ENCODE results near the gene EIF5A2. TPM values are rescaled to one million over a fixed set of nuclear protein-coding genes. Genes with fewer than 3 reads are reported as not detected.
A peak's percentile ranks its signal among the peaks of the same experiment; 100 is the strongest.

EIF5A2 gene
- total RNA-seq, result 6.0 and 8.8 TPM in 2 replicates
- long read RNA-seq, full-length matches to known transcripts, result 8 of 8 reads
- long read RNA-seq, partial matches to known transcripts, result 0 of 8 reads
- long read RNA-seq, other reads (novel, unspliced or antisense), result 0 of 8 reads

DNA sequence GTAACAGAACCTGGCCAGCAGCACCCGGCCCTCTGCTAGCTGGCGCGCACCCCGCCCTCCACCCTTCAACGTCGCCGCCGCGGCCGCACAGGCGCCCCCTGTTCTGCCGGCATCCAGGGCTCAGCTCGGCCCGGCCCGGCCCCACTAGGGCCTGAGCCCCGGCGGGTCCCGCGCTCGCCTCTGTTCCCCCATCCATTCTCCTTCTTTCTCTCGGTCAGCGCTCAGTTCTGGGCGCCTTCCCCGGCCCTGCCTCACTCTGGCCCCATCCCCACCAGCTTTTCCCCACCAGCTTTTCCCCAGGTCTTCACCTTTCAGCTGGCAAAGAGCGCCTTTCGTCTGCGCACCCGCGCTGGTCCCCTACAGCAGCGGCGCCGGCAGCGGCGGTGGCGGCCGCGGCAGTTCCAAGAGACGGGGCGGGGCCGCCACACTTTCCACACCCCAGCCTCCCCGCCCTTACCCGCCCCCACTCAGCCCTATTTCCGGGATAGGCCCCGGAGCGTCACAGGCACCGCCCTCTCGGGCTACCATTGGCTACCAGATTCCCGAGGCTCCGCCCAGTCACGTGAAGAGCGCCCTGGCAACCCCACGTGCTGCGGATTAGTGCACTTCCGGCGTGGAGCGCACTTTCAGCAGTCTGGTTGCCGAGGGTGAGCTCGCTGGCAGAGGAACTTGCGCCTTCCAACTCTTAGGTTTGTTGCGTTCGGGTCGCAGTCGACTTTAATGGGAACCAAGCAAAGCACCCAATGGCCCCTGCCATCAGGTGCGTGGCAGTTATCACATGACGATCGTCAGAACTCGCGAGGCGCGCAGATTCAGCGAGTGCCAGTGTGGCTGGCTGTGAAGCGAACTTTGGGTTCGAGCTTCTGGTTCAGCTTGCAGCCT lies at the start of gene EIF5A2:
Gene EIF5A2, minus strand, starts transcription at position 403 of the 882 bp plus-strand sequence. CDS start 831 bp downstream, outside the sequence.
- DNase-seq (ENCODE audit: low read depth, low spot score), result peak; percentile 79
- TF ChIP-seq, protein P1, sequence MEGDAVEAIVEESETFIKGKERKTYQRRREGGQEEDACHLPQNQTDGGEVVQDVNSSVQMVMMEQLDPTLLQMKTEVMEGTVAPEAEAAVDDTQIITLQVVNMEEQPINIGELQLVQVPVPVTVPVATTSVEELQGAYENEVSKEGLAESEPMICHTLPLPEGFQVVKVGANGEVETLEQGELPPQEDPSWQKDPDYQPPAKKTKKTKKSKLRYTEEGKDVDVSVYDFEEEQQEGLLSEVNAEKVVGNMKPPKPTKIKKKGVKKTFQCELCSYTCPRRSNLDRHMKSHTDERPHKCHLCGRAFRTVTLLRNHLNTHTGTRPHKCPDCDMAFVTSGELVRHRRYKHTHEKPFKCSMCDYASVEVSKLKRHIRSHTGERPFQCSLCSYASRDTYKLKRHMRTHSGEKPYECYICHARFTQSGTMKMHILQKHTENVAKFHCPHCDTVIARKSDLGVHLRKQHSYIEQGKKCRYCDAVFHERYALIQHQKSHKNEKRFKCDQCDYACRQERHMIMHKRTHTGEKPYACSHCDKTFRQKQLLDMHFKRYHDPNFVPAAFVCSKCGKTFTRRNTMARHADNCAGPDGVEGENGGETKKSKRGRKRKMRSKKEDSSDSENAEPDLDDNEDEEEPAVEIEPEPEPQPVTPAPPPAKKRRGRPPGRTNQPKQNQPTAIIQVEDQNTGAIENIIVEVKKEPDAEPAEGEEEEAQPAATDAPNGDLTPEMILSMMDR (conservative IDR thresholded peaks at IDR 0.05), result no peak
- H3K9me3 Mint-ChIP-seq, result peaks cover 15% of the 10 kb centered on the region
- H3K27me3 Mint-ChIP-seq (ENCODE audit: low read depth), result peaks cover 2% of the 10 kb centered on the region
- peak within 1 kb of the TSS; percentile 98 for H3K27ac Mint-ChIP-seq (ENCODE audit: unreplicated experiment)
- peaks cover 15% of the 10 kb centered on the region for H3K4me1 Mint-ChIP-seq
- H3K36me3 Mint-ChIP-seq (ENCODE audit: low read depth), result peaks cover 20% of the 10 kb centered on the region
- peak within 1 kb of the TSS; percentile 98 for H3K4me3 Mint-ChIP-seq

- Mint-ChIP-seq H3K27me3 (ENCODE audit: low read depth) (no peaks in the 10 kb centered on the region), H3K4me3 (no peak overlapping the region), H3K4me1 (peaks cover 1% of the 10 kb centered on the region), H3K36me3 (ENCODE audit: low read depth) (no peaks in the 10 kb centered on the region), H3K27ac (ENCODE audit: unreplicated experiment) (no peak overlapping the region), H3K9me3 (peaks cover 5% of the 10 kb centered on the region)
- no peak for DNase-seq (ENCODE audit: low read depth, low spot score)
- TF ChIP-seq, protein P1 (conservative IDR thresholded peaks at IDR 0.05), result no peak
Measured at GRCh38 chr3:170956647-170957046, 48.2 kb upstream of the EIF5A2 start.

- Mint-ChIP-seq H3K9me3 (peaks cover 5% of the 10 kb centered on the region), H3K27me3 (ENCODE audit: low read depth) (no peaks in the 10 kb centered on the region), H3K4me3 (no peak overlapping the region), H3K27ac (ENCODE audit: unreplicated experiment) (no peak overlapping the region), H3K36me3 (ENCODE audit: low read depth) (no peaks in the 10 kb centered on the region), H3K4me1 (no peaks in the 10 kb centered on the region)
- no peak for DNase-seq (ENCODE audit: low read depth, low spot score)
- TF ChIP-seq, protein P1 (conservative IDR thresholded peaks at IDR 0.05), result no peak
Measured at GRCh38 chr3:170953736-170954135, 45.3 kb upstream of the EIF5A2 start.

- DNase-seq (ENCODE audit: low read depth, low spot score), result no peak
- H3K27me3 Mint-ChIP-seq (ENCODE audit: low read depth), result no peaks in the 10 kb centered on the region
- peak overlapping the region; percentile 10 for H3K27ac Mint-ChIP-seq (ENCODE audit: unreplicated experiment)
- TF ChIP-seq, protein P1 (conservative IDR thresholded peaks at IDR 0.05), result no peak
- H3K36me3 Mint-ChIP-seq (ENCODE audit: low read depth), result no peaks in the 10 kb centered on the region
- H3K4me3 Mint-ChIP-seq, result no peak overlapping the region
- H3K9me3 Mint-ChIP-seq, result peaks cover 5% of the 10 kb centered on the region
- no peaks in the 10 kb centered on the region for H3K4me1 Mint-ChIP-seq
Measured at GRCh38 chr3:170953229-170953628, 44.8 kb upstream of the EIF5A2 start.

DNA sequence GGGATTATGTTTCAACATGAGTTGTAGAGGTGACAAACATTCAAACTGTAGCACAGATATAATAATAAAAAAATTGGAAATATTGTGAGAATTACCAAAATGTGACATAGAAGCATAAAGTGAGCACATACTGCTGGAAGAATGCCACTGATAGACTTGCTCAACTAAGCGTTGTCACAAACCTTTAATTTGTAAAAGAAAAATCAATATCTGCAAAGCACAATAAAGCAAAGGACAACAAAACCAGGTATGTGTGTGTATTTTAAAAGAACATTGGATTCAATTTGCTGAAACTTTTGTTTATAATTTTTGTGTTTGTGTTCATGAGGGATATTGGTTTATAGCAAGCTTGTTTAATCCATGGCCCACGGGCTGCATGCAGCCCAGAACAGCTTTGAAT lies 40.8 kb upstream of the EIF5A2 start:
- H3K27me3 Mint-ChIP-seq (ENCODE audit: low read depth), result peaks cover 2% of the 10 kb centered on the region
- no peaks in the 10 kb centered on the region for H3K4me1 Mint-ChIP-seq
- no peak for DNase-seq (ENCODE audit: low read depth, low spot score)
- H3K9me3 Mint-ChIP-seq, result peaks cover 4% of the 10 kb centered on the region
- TF ChIP-seq, protein P1 (conservative IDR thresholded peaks at IDR 0.05), result no peak
- no peak overlapping the region for H3K4me3 Mint-ChIP-seq
- no peak overlapping the region for H3K27ac Mint-ChIP-seq (ENCODE audit: unreplicated experiment)
- H3K36me3 Mint-ChIP-seq (ENCODE audit: low read depth), result peaks cover 5% of the 10 kb centered on the region

Data from neural crest cell (in vitro differentiated cells).